NCI-H1417 treated with DMSO at 0.1 percent for 48 hours (cell line): ENCODE data around the gene SCD5.
A peak's percentile ranks its signal among the peaks of the same experiment; 100 is the strongest.

Experiments
- DNase-seq: peaks from one replicate; lab custom pipeline; 2025; lab: John Stamatoyannopoulos, UW

SCD5 gene

GRCh38 chr4:82797040-82797404 lies 1.6 kb downstream of the SCD5 start:
- DNase-seq = no peak

DNA sequence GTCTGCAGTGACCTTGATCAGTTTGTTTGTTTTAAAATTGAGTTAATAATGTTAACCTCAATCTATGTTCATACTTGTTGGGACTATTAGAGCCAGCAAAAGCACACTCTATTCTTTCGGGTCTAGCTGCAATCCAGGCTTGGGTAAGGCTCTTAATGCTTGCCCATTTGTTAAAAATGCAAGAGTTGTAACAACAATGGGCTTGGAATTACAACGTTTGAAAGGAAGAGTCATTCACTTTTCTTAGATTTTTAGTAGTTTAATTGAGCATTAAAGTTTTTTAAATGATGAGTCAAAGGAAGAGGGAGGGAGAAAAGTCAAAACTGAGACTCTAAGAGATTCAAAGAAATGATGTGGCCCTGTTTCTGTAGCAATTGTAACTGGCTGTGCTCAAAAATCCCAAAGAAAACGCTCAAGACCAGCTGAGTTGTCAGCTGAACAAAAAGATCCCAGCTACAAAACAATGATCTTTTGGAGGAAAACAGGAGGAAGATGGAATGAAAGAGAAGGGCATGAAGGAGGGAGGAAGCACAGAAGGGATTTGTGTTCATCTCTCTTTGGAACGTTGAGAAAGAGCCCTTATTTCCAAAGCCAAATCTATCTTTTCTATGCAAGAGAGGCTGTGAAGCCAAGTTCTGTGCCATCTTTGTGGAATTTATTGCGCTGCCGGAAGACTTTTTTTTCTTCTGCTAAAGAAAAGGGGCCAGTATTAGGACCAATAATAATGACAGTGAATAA lies 5.5 kb downstream of the SCD5 start:
- DNase-seq = no peak

- DNase-seq = no peak
Measured at GRCh38 chr4:82791179-82791578, 7.4 kb downstream of the SCD5 start.

DNA sequence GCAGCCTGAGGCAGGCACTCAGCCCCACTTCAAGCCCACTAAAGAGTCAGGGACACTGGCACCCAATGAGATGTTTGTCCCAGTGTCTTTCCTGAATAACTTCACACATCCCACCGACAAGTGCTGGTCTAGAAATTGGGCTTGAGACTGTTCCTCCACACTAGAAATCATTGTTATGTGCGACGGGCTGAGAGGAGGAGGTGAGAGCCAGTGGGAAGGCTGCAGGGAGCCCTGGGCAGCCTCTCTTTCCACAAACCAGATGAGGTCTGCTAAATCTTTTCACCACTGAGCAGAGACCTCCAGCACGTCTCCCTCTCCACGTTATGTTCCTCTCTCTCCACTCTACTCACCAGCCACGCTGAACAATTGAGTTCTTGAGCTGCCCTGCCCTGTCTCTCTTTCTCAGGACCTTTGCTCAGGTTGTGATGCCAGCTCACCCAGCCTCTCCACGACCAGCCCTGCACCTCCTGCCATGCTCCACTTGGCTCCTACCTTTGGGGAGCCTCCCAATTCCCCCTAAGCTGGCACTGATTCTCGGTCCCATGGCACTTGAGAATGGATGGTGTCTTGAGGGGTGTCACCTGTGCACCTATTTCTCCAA lies 8.4 kb downstream of the SCD5 start:
- DNase-seq = no peak

- no peak for DNase-seq
Measured at GRCh38 chr4:82789025-82789776, 9.4 kb downstream of the SCD5 start.

DNA sequence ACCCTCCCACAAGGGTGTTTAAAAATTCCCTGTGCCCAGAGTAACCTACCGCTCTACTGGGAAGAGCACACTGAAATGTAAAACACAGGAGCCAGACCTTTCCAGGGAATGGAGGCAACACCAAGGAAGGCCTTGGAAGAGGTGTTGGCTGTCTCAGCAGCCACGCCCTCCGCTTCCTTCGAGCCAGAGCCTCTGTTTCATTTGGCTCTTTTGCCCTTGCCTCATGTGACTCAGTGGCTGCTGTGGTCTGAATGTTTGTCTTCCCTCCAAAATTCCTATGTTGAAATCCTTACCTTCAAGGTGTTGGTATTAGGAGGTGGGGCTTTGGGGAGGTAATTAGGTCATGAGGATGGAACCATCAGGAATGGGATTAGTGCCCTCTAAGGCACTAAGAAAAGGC lies 11.3 kb downstream of the SCD5 start:
- DNase-seq = no peak

DNA sequence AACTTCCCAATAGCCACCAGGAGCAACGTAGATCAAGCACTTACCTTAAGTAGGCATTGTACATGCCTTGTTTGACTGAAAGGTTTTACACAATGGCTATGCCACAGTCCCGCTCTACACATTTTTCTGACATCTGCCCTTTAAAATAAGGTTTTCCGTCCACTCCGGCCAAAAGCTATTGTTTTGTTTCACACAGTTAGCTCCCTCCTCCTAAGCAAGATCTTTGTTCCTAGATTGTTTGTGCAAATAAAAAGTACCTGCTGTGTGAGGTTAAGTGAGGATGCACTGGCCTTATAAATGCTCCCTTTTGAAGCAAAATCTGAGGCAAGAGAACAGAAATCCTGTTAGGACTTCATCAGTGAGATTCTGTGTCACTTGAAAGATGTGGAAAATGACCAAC lies 11.8 kb downstream of the SCD5 start:
- DNase-seq = no peak

GRCh38 chr4:82785611-82786400 lies 12.8 kb downstream of the SCD5 start:
- peak; percentile 88 for DNase-seq

DNA sequence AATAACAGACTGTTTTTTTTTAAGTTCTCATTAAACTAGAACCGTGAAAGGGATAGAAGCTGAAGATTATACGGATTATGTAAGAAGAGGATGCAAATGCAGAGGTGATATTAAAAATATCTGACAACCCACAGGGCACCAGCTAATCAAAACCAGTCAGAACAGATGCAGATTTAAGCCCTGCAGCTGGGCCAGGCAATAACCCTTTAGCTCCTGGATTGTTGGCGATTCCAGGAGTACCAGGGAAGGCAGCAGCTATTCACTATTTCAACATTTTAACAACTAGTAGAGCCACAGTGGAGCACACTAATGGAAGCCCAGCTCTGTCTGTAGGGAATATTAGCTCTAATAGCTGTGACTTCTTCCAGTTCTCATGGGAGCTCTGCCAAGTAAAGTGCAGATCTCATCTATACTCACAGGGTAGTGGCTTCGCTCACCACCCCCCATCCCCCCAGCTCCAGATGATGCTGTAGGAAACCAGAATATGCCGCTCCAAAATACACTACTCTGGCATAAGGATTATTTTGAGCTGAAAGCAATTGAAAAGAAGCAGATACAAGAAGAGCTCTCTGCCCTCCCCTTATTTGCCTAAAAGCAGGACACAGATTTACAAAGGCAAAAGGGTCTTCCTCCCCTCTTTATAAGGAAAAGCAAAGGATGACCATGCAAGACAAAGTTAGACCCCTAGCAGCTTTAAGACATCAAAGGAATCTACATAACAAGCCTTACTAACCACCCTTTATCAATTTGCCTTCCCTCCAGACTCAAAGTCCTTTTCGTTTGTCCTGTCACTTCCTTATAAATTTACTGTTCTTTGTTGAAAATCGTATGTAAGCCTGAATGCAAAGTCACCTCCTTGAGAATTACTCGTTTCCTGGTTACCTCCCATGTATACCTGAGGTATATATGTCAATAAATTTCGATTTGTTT lies 13.7 kb downstream of the SCD5 start:
- no peak for DNase-seq

GRCh38 chr4:82782626-82783345 lies 15.8 kb downstream of the SCD5 start:
- DNase-seq = no peak

- DNase-seq = peak; percentile 75
Measured at GRCh38 chr4:82780752-82781231, 17.8 kb downstream of the SCD5 start.

DNA sequence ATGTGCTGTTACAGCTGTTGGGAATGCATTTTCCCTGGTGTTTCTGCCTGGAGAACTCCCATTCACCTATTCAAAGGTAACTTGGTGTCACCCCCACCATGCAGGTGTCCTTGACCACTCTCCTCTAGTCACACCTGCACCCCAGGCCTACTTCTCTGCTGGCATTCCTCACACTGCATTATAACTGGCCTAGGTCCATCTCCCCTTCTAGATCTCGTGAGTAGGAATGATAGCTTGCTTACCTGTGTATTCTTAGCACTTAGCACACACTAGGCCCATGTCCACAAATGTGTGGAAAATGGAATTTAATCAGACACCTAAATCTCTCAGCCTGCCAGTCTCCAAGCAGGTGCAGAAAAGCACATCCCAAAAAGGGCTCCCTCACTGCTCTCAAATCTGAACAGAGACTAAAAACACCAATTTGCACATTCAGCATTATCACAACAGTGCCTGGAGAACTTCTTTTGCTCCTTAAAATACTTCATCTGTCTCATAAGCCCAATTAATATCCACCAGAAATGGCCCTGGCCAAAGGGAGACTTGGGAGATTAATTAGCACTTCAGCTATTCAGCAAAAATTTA lies 18.3 kb downstream of the SCD5 start:
- DNase-seq = no peak

GRCh38 chr4:82779032-82779431 lies 19.6 kb downstream of the SCD5 start:
- no peak for DNase-seq

GRCh38 chr4:82777857-82778525 lies 20.6 kb downstream of the SCD5 start:
- no peak for DNase-seq

DNA sequence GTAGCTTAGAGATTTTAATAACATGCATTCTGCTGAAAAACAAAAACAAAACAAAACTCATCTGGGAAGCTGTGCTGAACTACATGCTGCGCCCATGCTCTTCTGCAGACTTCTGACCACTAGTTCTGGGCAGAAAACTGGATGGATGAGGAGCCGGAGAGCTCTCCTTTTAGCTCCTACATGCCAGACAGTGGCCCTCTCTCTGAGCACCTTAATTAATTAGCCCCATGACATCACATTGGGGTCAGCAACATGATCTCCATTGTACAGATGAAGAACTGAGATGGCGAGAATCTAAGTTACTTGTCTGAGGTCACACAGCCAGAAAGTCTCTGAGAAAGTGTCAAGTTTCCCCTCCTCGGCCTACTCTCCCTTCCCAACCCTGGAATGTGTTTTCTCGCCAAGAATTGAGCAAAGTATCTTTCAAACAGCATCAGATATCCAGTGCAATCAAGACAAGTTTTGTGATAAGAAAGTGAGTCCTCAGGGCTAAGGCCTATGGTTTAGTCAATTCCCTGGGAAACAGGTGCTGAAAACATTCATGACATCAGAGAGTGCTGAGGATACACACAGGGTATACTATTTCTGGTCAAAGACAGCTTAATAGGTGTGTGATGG lies 21.6 kb downstream of the SCD5 start:
- DNase-seq = no peak

DNA sequence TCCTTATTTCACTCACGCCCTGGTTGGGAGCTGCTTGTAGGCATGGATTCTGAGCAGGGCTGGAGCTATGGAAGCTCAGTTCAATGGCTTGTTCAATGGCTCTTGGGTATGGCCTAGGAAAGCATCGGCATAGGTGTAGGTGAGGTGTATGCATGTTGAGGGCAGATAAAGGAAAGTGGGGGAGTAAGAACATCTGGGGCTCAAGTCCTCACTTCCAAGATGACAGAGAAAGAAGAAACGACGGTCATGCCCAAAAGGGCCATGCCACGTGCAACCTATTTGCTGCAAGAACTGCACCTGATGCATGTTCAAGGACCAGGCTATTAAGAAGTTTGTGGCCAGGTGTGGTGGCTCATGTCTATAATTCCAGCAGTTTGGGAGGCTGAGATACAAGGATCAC lies 23.4 kb downstream of the SCD5 start:
- DNase-seq = no peak

DNA sequence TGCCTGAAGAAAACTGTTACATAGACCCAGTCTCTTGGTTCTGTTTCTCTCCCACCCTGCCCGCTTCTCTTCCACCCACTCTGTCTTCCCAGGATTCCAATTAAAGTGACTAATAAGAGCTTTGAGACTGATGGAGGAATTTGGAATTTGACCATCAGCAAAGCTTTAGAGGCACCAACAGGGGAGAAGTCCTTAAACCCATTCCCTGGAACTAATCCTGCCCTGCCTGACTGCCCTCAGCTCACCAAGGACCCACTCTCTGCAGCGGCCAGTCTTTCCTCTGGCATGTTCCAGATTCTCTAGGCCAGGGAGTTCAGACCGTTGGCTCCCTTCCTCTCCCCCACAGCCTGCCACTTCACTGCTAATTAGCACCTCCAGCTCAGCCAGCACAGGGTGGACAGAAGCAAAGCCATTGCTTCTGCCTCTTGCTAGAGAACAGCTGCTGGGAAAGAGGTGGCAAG lies 23.9 kb downstream of the SCD5 start:
- DNase-seq = no peak

DNA sequence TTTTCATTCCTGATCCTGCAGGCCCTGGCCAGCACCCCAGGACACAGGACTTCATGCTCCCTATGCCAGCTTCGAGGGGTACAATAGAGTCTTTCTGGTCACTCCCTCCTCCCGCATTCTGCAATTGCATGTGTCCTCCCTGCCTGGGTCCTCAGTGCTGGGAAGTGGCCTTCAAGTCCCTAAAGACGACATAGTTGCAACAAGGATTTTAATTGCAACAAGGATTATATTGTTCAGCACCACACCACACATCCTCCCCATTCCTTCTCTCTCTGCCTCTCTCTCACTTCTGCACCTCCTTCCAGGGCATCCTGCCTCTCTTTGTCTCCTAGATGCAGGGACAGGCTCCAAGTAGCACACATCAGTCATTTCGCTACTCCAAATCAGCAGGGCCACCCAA lies 25.5 kb downstream of the SCD5 start:
- no peak for DNase-seq

- no peak for DNase-seq
Measured at GRCh38 chr4:82770607-82771006, 28.0 kb downstream of the SCD5 start.
